GM12891 (cell line): Measurements from ENCODE around the gene FGD3.

Experiments
- DNase-seq: peaks from one replicate; pipeline ENCODE4 v3.0.0; 2011; ENCODE audit warnings: low spot score; ENCODE audit not compliant: insufficient read length
- FAIRE-seq: peaks from 2 replicates; lab custom pipeline; 2011; peaks lifted over from hg19 to GRCh38; lab: Jason Lieb, UNC
- PAX5 ChIP-seq: IDR thresholded peaks from 2 replicates; pipeline ENCODE4 v1.6.1; 2011; ENCODE audit warnings: low read length, moderate library complexity, mild to moderate bottlenecking; ENCODE audit not compliant: insufficient read depth, severe bottlenecking
- POLR2A ChIP-seq: IDR thresholded peaks from 2 replicates; pipeline ENCODE4 v1.6.1; 2011; ENCODE audit warnings: low read depth, low read length, control low read depth
- POLR2AphosphoS5 ChIP-seq: IDR thresholded peaks from 2 replicates; pipeline ENCODE4 v1.6.1; 2011; ENCODE audit warnings: low read depth, low read length, control low read depth
- POU2F2 ChIP-seq: IDR thresholded peaks from 2 replicates; pipeline ENCODE4 v1.6.1; 2011; ENCODE audit warnings: low read depth, mild to moderate bottlenecking, control low read depth, low read length, moderate library complexity
- SPI1 ChIP-seq: IDR thresholded peaks from 2 replicates; pipeline ENCODE4 v1.6.1; 2011; ENCODE audit warnings: low read depth, low read length, control low read depth
- TAF1 ChIP-seq: IDR thresholded peaks from 2 replicates; pipeline ENCODE4 v1.6.1; 2011; ENCODE audit warnings: low read depth, low read length, control low read depth

The FGD3 gene

GRCh38 chr9:93030642-93031628, 83.6 kb downstream of the FGD3 start:
- TF ChIP-seq SPI1, result no peak
- no peak for TF ChIP-seq PAX5
- no peak for TF ChIP-seq TAF1
- no peak for TF ChIP-seq POLR2AphosphoS5
- no peak for TF ChIP-seq POLR2A
- no peak for TF ChIP-seq POU2F2
- FAIRE-seq (no peak), DNase-seq (no peak)

GRCh38 chr9:93031629-93032430, 84.5 kb downstream of the FGD3 start:
- DNase-seq, result no peak
- TF ChIP-seq SPI1 (no peak), TAF1 (no peak), PAX5 (no peak), POLR2AphosphoS5 (no peak), POLR2A (no peak), POU2F2 (no peak)
- FAIRE-seq, result no peak

GRCh38 chr9:93032545-93032944, 85.2 kb downstream of the FGD3 start:
- TF ChIP-seq POU2F2 (no peak), TAF1 (no peak), POLR2AphosphoS5 (no peak), POLR2A (no peak), SPI1 (no peak), PAX5 (no peak)
- FAIRE-seq, result no peak
- DNase-seq, result no peak

GRCh38 chr9:93033531-93033930, 86.2 kb downstream of the FGD3 start:
- no peak for FAIRE-seq
- TF ChIP-seq POLR2A, result no peak
- TF ChIP-seq POU2F2, result no peak
- TF ChIP-seq PAX5, result no peak
- no peak for TF ChIP-seq TAF1
- no peak for TF ChIP-seq POLR2AphosphoS5
- TF ChIP-seq SPI1, result no peak
- DNase-seq, result no peak

GRCh38 chr9:93035106-93035660, 87.9 kb downstream of the FGD3 start:
- FAIRE-seq (no peak), DNase-seq (no peak)
- no peak for TF ChIP-seq POU2F2
- TF ChIP-seq PAX5, result no peak
- no peak for TF ChIP-seq POLR2AphosphoS5
- no peak for TF ChIP-seq POLR2A
- no peak for TF ChIP-seq TAF1

GRCh38 chr9:93035821-93036351, 88.6 kb downstream of the FGD3 start:
- no peak for DNase-seq
- FAIRE-seq, result no peak
- TF ChIP-seq POLR2AphosphoS5, result no peak
- no peak for TF ChIP-seq SPI1
- TF ChIP-seq PAX5, result no peak
- no peak for TF ChIP-seq POU2F2
- no peak for TF ChIP-seq TAF1

- FAIRE-seq, result no peak
- TF ChIP-seq TAF1, result no peak
- no peak for TF ChIP-seq SPI1
- TF ChIP-seq PAX5, result no peak
- TF ChIP-seq POU2F2, result no peak
- TF ChIP-seq POLR2A, result no peak
- TF ChIP-seq POLR2AphosphoS5, result no peak
- no peak for DNase-seq
Observed at GRCh38 chr9:93036887-93037475, 89.7 kb downstream of the FGD3 start.

- TF ChIP-seq PAX5, result no peak
- TF ChIP-seq POLR2A, result no peak
- no peak for TF ChIP-seq POU2F2
- TF ChIP-seq POLR2AphosphoS5, result 0 out of 2 replicates have a peak, but pooled peaks have one; percentile 26
- TF ChIP-seq TAF1, result no peak
- DNase-seq (no peak), FAIRE-seq (no peak)
Observed at GRCh38 chr9:93037476-93037971, 90.2 kb downstream of the FGD3 start.

- FAIRE-seq, result no peak
- TF ChIP-seq SPI1 (no peak), TAF1 (no peak), PAX5 (no peak)
- DNase-seq, result no peak
Observed at GRCh38 chr9:93038918-93039317, 91.6 kb downstream of the FGD3 start.
